D721Med (cell line): ENCODE measurements around the gene GPR3.
"Not testable (repeated sequence)": the region's sequence is repeated elsewhere in the genome, so short reads cannot be mapped to it uniquely, and the experiment has no call there.

Experiments
- DNase-seq: peaks from one replicate; pipeline ENCODE4 v3.0.0; 2011; ENCODE audit warnings: low spot score; ENCODE audit not compliant: insufficient read length
- FAIRE-seq: peaks from 2 replicates; lab custom pipeline; 2011; peaks lifted over from hg19 to GRCh38; lab: Jason Lieb, UNC
- TF ChIP-seq, protein P1 (sequence below): IDR thresholded peaks from 2 replicates; pipeline ENCODE4 v1.5.1; 2012; ENCODE audit warnings: mild to moderate bottlenecking, control low read depth; ENCODE audit not compliant: insufficient read depth; ENCODE audit errors: missing control alignments

Gene GPR3

DNA sequence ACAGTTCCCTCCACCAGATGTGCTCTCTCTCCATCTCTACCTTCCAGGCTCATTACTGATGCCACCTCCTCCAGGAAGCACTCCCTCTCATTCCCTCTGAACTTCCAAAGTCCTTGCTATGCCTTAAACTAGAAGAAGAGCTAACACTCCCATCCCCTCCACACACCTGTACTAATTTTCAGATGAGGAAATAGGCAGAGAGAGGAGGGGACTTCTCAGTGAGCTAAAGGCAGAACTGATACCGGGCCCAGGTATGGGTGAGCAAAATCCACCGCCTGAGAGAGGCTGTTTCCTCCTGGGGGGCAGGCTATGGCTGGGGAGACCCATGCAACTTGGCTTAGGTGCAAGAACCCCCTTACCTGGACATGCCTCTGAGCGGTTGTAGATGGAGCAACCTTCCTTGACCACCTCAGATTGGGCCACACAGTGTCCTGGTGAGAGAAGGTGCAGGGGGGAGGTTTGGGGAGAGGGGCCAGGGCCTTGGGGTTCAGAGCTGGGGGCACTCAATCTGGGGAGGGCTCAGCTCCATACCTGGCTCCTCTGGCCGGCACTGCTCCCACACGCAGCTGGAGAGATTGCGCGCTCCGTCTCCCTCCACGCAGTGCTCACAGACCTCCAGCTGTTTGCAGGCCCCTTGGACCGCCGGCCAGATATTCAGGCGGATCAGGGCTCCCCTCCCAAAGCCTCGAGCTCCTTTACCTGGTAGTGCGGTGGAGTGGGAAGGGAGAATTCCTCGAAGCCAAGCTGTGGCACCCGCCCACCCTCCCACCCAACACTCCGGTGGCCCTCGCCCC, 10.3 kb upstream of the GPR3 start:
- DNase-seq (no peak), FAIRE-seq (no peak)
- TF ChIP-seq, protein P1, sequence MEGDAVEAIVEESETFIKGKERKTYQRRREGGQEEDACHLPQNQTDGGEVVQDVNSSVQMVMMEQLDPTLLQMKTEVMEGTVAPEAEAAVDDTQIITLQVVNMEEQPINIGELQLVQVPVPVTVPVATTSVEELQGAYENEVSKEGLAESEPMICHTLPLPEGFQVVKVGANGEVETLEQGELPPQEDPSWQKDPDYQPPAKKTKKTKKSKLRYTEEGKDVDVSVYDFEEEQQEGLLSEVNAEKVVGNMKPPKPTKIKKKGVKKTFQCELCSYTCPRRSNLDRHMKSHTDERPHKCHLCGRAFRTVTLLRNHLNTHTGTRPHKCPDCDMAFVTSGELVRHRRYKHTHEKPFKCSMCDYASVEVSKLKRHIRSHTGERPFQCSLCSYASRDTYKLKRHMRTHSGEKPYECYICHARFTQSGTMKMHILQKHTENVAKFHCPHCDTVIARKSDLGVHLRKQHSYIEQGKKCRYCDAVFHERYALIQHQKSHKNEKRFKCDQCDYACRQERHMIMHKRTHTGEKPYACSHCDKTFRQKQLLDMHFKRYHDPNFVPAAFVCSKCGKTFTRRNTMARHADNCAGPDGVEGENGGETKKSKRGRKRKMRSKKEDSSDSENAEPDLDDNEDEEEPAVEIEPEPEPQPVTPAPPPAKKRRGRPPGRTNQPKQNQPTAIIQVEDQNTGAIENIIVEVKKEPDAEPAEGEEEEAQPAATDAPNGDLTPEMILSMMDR, result no peak

DNA sequence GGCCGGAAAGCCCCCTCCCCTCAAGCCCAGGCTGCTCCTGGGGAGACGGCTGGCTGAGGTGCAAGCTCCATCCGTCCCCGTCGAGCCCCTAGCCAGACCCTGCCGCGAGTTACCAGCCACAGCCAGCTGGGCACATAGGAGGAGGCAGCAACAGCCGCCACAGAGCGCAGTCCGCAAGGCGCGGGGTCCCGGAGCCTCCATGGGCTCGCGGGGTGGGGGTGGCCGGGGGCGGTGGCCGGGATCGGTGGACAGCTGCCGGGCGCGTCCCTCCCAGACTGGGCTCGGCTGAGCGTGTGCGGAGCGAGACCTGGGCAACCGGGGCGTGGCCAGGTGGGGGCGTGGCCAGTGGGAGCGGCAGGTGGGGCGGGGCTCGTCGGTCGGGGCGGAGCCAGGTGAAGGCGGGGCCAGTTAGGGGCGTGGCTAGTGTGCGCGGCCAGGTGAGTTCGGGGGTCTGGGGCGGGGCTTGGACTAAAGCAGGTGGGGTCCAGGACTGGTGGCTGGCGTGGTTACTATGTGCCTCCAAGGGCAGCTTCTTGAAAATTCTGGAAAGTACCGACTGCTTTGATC, 9.3 kb upstream of the GPR3 start, which contains the start of gene CD164L2:
TSS of gene CD164L2 (minus strand) at position 295 of the 567 bp plus-strand sequence. CDS start at position 201, 94 bp downstream.
- TF ChIP-seq, protein P1, result no peak
- no peak for DNase-seq
- FAIRE-seq, result no peak

DNA sequence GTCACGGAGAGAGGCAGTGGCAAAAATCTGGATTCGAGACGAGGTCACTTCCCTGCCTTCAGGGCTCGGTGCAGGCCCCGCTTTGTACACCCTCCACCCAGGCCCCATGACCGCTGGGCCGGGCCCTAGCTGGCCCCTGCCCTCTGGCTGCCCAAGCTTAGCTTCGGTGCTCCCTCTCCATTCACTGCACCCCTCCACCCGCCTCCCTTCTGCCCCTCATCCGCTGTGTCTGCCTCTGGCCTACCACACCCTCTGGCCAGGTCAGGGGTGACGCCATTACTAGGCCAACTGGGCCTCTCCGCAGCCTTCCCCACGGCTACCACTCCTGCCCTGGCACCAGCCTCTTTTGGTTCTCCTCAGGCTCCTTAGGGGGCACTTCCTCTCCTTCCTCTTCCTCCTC, 8.8 kb upstream of the GPR3 start:
- FAIRE-seq (no peak), DNase-seq (no peak)
- TF ChIP-seq, protein P1, result no peak

DNA sequence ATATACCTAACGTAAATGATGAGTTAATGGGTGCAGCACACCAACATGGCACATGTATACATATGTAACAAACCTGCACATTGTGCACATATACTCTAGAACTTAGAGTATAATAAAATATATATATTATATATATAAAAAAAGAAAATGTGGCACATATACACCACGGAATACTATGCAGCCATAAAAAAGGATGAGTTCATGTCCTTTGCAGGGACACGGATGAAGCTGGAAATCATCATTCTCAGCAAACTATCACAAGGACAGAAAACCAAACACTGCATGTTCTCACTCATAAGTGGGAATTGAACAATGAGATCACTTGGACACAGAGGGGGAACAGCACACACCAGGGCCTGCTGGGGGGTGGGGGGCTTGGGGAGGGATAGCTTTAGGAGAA, 7.6 kb upstream of the GPR3 start:
- not testable (repeated sequence) for DNase-seq, FAIRE-seq

DNA sequence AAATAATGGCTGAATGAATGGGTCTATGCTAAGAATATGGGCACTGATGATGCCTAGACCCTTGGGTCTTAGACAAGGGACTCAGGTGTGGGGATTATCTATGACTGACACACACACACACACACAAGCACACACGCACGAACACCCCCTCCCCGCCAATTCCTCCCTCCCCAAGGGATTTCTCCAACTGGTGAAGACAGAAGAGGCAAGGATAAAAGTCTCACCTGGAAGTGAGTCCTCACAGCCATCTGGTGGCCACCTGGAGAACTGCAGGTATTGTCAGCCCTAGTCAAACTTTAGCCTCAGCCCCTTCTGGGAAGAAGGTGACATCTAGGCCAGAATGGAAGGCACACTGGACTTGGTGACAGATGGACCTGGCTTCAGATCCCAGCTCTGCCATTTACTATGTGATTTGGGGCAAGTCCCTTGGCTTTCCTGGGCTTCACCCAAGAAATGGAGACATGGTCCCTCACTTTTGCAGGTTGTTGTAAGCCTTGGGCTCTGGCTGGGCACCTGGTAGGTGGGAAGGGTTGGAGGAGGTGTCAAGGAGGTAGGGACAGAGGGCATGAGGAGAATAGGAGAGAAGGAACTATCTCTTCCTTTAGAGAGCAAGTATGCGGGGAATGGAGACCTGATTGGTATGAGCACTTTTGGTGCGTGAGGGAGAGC, 4.0 kb upstream of the GPR3 start:
- FAIRE-seq (no peak), DNase-seq (no peak)
- TF ChIP-seq, protein P1, result peak; percentile 83

DNA sequence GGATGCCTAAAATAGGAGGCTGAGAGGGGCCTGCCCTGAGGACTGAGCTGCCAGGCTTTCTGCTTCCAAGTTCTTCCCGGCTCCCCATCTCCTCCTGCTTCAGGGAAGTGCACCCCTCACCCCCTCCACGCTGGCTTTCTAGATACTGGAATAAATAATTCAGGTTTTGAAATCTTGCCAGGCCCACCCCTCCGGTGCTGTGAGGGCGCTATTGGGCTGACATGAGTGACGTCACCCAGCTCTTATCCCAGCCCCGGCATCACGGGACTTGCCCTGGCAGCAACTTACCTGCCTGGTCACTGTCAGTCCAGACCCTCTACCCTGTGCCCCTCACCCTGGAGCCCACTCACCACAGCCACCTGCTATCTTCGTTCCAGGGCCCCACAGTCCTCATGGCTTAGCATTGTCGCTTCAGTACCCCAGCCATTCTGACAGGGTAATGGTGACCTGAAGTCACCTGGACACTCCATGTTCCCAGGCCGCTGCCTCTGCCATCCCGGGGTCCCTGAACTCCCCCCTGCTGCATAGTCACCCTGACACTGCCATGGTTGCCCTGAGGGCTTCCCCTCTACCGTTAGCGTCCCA, 819 bp upstream of the GPR3 start:
- no peak for DNase-seq
- no peak for FAIRE-seq
- TF ChIP-seq, protein P1, result no peak
